HG03196 (cell line): Measurements from ENCODE around the gene ZNF496.
"Not testable (repeated sequence)": the region's sequence is repeated elsewhere in the genome, so short reads cannot be mapped to it uniquely, and the experiment has no call there.

Source experiments
- ATAC-seq: cut with Tn5 transposase; IDR thresholded peaks from one replicate; pipeline ENCODE4 v1.9.1; 2021; ENCODE audit not compliant: unreplicated experiment

ZNF496 gene

GRCh38 chr1:247295274-247295684 is 36.4 kb downstream of the ZNF496 start:
- ATAC-seq = no peak

DNA sequence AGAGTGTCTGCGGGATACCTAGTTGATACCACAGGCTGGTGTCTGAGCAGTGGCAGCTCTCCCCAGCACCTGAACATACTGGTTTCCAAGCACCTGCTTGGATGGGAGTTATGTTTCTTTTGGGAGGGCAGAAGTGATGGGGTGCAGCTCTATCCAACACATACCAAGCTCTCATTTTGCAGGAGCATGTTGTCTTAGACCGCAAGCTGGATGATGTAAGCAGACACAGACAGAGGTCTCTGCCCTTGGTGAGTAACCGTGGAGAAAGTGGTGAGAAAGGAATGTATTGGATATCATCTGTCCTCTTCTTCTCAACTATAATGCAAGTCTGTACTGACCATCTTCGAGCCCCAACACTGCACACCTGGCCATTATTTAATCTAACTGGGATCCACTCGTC is 37.4 kb downstream of the ZNF496 start:
- ATAC-seq = no peak

GRCh38 chr1:247293047-247293446 is 38.6 kb downstream of the ZNF496 start:
- no peak for ATAC-seq

DNA sequence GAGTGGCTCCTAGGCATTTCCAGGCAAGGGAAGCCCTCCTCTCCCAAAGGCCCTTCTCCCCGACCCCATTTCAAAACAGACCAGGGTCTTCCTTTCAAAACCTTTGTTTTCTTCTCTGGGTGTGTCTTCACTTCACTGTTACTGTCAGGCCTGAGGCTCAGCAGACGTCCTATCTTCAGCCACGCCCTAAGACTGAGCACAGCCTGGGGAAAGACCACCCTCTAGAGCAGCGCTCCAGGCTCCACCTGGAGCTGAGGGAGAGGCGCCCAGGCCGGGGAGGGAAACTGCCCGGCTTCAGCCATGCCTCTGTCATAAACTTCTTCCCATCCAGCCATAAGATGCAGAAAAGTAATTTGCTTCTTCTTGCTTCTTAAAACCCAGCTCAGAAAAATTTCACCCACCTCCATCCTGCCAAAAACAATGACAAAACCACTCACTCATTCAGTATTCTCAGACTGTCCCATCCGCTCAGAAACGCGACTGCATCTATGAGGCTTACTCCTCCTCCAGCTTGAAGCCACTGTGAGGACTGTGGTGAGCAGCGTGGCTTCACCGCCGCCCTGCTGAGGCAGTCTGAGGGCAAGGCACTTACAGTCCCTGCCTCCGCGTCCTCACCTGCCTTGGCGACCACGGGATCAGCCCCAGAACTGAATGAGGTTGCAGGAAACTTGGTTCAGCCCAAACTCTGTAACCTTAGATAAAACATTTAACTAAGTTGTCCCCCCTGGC is 39.7 kb downstream of the ZNF496 start:
- ATAC-seq = no peak

DNA sequence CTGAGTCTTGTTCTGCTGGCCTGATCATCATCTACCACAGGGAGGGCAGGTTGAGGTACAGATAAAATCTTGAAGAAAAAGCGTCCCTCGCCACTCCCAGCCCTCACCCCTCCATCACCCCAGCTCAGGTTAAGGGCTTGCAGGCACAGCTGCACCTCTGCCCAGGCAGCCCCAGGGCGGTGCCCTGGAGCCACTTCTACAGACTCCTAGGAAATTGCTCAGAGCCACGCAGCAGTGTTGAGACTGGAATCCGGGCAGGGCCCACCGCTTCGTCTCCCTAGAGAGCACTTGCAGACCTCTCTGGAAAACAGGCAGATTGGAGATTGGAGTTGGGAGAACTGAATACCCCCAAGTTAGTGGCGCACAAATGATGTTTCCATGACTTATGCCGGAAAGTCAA is 40.5 kb downstream of the ZNF496 start:
- no peak for ATAC-seq

DNA sequence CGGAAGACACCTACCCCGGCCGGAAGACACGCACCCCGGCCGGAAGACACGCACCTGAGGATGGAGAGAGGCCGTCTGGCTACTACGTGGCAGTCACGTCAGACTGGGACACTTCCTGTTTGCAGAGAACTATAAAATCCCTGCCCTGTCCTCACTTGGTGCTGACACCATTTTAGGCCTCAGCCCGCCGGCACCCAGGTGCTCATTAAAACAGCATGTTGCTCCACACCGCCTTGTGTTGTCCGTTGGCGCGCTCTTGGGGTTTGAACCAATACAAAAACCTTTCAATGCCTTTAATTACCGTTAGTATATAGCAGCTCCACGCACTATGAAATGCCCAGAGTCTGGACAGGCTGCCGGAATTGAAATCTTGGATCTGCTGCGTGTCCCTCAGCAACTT is 41.1 kb downstream of the ZNF496 start:
- ATAC-seq = no peak

DNA sequence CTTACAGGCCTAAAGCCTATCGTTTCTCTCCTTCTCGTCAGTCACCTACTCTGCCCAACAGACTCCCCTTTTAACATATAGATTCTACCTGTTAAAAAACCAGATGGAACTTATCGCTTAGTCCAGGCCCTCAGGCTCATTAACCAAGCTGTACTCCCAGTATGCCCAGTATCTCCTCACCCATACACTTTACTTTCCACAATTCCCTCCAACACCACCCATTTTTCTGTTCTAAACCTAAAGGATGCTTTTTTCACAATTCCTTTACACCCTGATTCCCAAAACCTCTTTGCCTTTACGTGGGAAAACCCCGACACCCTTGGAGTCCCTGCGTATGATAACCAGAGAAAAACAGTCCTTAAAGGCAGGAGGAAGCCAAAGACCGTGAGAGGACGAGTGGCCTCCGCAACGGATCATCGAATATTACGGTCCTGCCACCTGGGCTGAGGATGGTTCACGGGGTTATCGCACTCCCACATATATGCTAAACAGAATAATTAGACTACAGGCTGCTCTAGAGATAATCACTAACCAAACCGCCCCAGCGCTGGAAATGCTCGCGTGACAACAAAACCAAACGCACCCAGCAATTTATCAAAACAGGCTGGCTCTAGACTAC is 42.3 kb downstream of the ZNF496 start:
- not testable (repeated sequence) for ATAC-seq

GRCh38 chr1:247288341-247288740 is 43.3 kb downstream of the ZNF496 start:
- ATAC-seq = no peak

DNA sequence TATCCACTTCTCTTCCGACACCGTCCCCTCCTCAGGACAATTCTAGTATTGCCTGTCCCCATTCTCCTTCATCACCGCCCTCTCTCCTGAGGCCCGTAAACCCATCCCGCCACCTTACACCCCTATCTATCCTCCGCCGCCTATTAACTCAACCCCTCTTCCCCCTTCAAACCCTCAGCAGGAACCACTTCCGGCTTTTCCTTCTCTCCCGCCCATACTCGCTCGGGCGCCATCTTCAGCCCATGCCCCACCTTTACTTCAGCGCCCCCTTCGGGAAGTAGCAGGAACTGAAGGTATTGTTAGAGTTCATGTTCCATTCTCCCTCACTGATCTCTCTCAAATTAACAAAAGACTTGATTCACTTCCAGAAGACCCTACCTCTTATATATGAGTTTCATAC is 44.2 kb downstream of the ZNF496 start:
- no peak for ATAC-seq

DNA sequence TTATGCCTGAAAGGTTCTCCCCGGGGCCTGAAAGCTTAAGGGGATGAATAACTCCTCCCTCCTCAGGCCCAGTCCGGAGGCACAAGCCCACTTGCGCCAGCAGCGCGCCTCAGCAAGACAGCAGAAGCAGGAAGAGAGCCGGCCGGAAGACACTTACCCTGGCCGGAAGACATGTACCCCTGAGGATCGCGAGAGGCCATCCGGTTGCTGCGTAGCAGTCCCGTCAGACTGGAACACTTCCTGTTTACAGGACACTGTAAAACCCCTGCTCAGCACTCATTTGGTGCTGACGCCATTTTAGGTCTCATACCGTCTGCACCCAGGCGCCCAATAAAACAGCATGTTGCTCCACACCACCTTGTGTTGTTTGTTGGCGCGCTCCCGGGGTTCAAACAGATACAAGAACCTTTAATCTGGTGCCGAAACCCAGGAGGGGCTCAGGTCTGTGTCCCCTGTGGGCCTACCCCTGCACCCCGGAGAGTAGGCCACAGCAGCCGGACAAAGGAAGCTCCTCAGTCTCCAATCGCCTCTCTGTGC is 45.5 kb downstream of the ZNF496 start:
- no peak for ATAC-seq

- no peak for ATAC-seq
These were observed 50.6 kb downstream of the ZNF496 start for GRCh38 chr1:247281001-247281574.

- no peak for ATAC-seq
These were observed 54.5 kb downstream of the ZNF496 start for GRCh38 chr1:247277191-247277590.

- ATAC-seq = no peak
These were observed 56.9 kb downstream of the ZNF496 start for GRCh38 chr1:247274605-247275256.

GRCh38 chr1:247273013-247273412 is 58.7 kb downstream of the ZNF496 start:
- no peak for ATAC-seq

DNA sequence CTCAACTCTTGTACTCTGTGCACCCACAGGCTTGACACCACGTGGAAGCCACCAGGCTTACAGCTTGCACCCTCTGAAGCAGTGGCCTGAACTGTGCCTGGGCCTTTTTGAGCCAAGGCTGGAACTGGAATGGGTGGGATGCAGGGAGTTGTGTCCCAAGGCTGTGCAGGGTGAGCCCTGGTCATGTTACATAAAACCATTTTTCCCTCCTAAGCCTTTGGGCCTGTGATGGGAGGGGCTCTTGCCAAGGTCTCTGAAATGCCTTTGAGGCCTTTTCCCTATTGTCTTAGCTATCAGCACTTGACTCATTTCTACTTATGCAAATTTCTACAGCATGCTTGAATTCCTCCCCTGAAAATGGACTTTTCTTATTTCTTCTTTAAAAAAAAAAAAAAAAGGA is 61.7 kb downstream of the ZNF496 start:
- ATAC-seq = no peak

DNA sequence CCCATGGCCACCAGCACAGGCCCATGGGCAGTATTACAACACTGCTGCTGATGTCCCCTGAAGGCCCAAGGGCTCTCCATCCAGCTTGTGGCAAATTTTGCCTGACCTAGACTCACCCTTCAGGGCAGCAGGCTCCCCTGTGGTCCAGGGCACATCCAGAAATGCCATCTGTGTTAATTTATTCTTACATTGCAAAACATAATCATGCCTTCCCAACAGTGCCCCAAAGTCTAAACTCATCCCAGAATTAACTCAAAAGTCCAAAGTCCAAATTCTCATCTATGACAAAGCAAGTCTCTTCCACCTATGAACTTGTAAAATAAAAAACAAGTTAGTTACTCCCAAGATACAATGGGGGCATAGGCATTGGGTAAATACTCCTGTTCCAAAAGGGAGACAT is 62.5 kb downstream of the ZNF496 start:
- no peak for ATAC-seq

GRCh38 chr1:247268390-247269045 is 63.1 kb downstream of the ZNF496 start:
- ATAC-seq = no peak

GRCh38 chr1:247266053-247266452 is 65.6 kb downstream of the ZNF496 start:
- no peak for ATAC-seq

DNA sequence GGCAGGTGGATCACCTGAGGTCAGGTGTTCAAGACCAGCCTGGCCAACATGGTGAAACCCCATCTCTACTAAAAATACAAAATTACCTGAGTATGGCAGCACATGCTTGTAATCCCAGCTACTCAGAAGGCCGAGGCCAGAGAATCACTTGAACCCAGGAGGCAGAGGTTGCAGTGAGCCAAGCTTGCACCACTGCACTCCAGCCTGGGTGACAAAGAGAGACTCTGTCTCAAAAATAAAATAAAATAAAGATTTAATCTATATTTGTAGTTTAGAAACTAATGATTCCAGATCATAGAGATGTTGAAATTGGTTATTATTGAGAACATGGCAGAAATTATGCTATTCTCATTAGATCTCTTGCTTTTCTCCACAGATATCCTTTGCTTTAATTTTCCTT is 75.9 kb downstream of the ZNF496 start, which contains the start of gene VN1R5:
Gene VN1R5 (plus strand): TSS at position 301 of the 400 bp plus-strand sequence.
- ATAC-seq = not testable (repeated sequence)

DNA sequence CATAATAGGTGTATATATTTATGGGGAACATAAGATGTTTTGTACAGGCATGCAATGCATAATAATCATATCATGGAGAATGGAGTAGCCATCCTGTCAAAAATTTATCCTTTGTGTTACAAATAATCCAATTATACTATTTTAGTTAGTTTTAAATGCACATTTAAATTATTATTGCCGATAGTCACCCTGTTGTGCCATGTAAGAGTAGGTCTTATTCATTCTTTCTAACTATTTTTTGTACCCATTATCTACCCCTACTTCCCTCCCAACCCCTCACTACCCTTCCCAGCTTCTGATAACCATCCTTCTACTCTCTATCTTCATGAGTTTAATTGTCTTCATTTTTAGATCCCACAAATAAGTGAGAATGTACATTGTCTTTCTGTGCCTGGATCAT is 84.1 kb downstream of the ZNF496 start:
- no peak for ATAC-seq
